Mesothelial cell of epicardium (in vitro differentiated cells): ENCODE results near the gene RABEP2. TPM values are rescaled to one million over a fixed set of nuclear protein-coding genes. Genes with fewer than 3 reads are reported as not detected.

Experiments
- DNase-seq, 2 experiments: peaks; one replicate each; pipeline ENCODE4 v3.0.0; 2021; ENCODE audit warnings: low spot score in 2 of 2; ENCODE audit not compliant: unreplicated experiment in 2 of 2
- H3K27ac Mint-ChIP-seq: 2 replicates; pipeline ENCODE4 v1.8.0; 2021; ENCODE audit warnings: mixed read lengths
- H3K27me3 Mint-ChIP-seq: 2 replicates; pipeline ENCODE4 v1.8.0; 2021; ENCODE audit warnings: low read depth, mixed read lengths
- H3K36me3 Mint-ChIP-seq: 2 replicates; pipeline ENCODE4 v1.8.0; 2021; ENCODE audit warnings: mixed read lengths
- H3K4me1 Mint-ChIP-seq: 2 replicates; pipeline ENCODE4 v1.8.0; 2021; ENCODE audit warnings: mixed read lengths
- H3K4me3 Mint-ChIP-seq: 2 replicates; pipeline ENCODE4 v1.8.0; 2021; ENCODE audit warnings: mild to moderate bottlenecking, moderate library complexity, mixed read lengths
- H3K9me3 Mint-ChIP-seq: 2 replicates; pipeline ENCODE4 v1.8.0; 2021; ENCODE audit warnings: mixed read lengths
- total RNA-seq: library from RNA; stranded (reverse); gene quantifications from 3 replicates; pipeline ENCODE4 v1.2.1, GENCODE V29; 2021
- TF ChIP-seq, protein P1 (sequence below): fragments of 200-600 bp; sonication (generic); IDR thresholded peaks from one replicate; pipeline ENCODE4 v1.5.0; 2021; ENCODE audit warnings: antibody characterized with exemption; ENCODE audit not compliant: unreplicated experiment

Gene RABEP2
- total RNA-seq, 1 donor from 2014 or later = 29.7 TPM

DNA sequence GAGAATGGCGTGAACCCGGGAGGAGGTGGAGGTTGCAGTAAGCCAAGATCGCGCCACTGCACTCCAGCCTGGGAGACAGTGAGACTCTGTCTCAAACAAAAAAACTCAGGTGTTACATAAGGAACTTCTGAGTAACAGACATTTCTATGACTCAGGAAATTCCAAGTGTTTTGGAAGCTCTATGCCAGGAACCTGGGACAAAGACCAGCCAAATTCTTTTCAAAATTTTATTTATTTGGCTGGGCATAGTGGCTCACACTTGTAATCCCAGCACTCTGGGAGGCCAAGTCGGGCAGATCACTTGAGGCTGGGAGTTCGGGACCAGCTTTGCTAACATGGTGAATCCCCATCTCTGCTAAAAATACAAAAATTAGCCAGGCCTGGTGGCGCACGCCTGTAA is 66.6 kb downstream of the RABEP2 start:
- H3K36me3 Mint-ChIP-seq = peaks cover 3% of the 10 kb centered on the region
- peaks cover 2% of the 10 kb centered on the region for H3K4me1 Mint-ChIP-seq
- H3K27ac Mint-ChIP-seq = no peak overlapping the region
- no peaks in the 10 kb centered on the region for H3K27me3 Mint-ChIP-seq
- no peak for DNase-seq
- H3K4me3 Mint-ChIP-seq = no peak overlapping the region
- no peaks in the 10 kb centered on the region for H3K9me3 Mint-ChIP-seq
- TF ChIP-seq, protein P1, sequence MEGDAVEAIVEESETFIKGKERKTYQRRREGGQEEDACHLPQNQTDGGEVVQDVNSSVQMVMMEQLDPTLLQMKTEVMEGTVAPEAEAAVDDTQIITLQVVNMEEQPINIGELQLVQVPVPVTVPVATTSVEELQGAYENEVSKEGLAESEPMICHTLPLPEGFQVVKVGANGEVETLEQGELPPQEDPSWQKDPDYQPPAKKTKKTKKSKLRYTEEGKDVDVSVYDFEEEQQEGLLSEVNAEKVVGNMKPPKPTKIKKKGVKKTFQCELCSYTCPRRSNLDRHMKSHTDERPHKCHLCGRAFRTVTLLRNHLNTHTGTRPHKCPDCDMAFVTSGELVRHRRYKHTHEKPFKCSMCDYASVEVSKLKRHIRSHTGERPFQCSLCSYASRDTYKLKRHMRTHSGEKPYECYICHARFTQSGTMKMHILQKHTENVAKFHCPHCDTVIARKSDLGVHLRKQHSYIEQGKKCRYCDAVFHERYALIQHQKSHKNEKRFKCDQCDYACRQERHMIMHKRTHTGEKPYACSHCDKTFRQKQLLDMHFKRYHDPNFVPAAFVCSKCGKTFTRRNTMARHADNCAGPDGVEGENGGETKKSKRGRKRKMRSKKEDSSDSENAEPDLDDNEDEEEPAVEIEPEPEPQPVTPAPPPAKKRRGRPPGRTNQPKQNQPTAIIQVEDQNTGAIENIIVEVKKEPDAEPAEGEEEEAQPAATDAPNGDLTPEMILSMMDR = no peak

Other genes with a start within 250 kb of the RABEP2 start
- 660 to 710 TPM (median 685 TPM) in 3 replicates for gene EIF3C, start 213.8 kb downstream of the RABEP2 start, total RNA-seq
- 3.6 to 5.2 TPM (median 4.3 TPM) in 3 replicates for gene NPIPB9, start 173.5 kb downstream of the RABEP2 start, total RNA-seq
- 215 to 230 TPM (median 219 TPM) in 3 replicates for gene ATXN2L, start 102.2 kb downstream of the RABEP2 start, total RNA-seq
- gene TUFM, start 78.9 kb downstream of the RABEP2 start, total RNA-seq = 122 to 134 TPM (median 127 TPM) in 3 replicates
- 73.9 to 78.5 TPM (median 76.8 TPM) in 3 replicates for gene SH2B1, start 61.4 kb downstream of the RABEP2 start, total RNA-seq
- gene ATP2A1, start 46.8 kb downstream of the RABEP2 start, total RNA-seq = 2.9 to 3.6 TPM (median 3.0 TPM) in 3 replicates
- gene CD19, start 6.7 kb upstream of the RABEP2 start, total RNA-seq = not detected in 3 replicates
- 48.6 to 58.2 TPM (median 48.7 TPM) in 3 replicates for gene NFATC2IP, start 25.7 kb upstream of the RABEP2 start, total RNA-seq
- gene SPNS1, start 49.5 kb upstream of the RABEP2 start, total RNA-seq = 44.5 to 45.9 TPM (median 44.5 TPM) in 3 replicates
- gene LAT, start 59.8 kb upstream of the RABEP2 start, total RNA-seq = 6.3 to 7.9 TPM (median 6.5 TPM) in 3 replicates